Breast epithelium (tissue), 3 donors: ENCODE results near the gene EFCAB5.

ENCODE experiments used
- POLR2A ChIP-seq: fragments of 450-650 bp; IDR thresholded peaks from one replicate; pipeline ENCODE4 v1.6.1; 2016; ENCODE audit warnings: antibody characterized with exemption, mild to moderate bottlenecking, moderate library complexity
- POLR2AphosphoS5 ChIP-seq, 3 donors: sonication (generic); formaldehyde crosslinking; IDR thresholded peaks; one replicate each; pipeline ENCODE4 v1.6.1; 2017; ENCODE audit warnings: antibody characterized with exemption in 3 of 3

GRCh38 chr17:30027676-30028075 is 86.2 kb downstream of the EFCAB5 start:
- TF ChIP-seq POLR2AphosphoS5 (IDR thresholded peaks at IDR 0.05) (no peak), POLR2A (no peak)
